Measurements from ENCODE around the gene EIF4A2.

- TF ChIP-seq POLR2A (IDR thresholded peaks at IDR 0.05) (no peak), CTCF (IDR thresholded peaks at IDR 0.05) (no peak)
Measured at GRCh38 chr3:186832276-186832675, 48.9 kb downstream of the EIF4A2 start.
